ENCODE measurements around the gene COL9A2. TPM values are rescaled to one million over a fixed set of nuclear protein-coding genes. Genes with fewer than 3 reads are reported as not detected.

COL9A2 gene
- total RNA-seq, 4 donors from 2014 or later: 3.3 to 5.4 (median 3.6) TPM

DNA sequence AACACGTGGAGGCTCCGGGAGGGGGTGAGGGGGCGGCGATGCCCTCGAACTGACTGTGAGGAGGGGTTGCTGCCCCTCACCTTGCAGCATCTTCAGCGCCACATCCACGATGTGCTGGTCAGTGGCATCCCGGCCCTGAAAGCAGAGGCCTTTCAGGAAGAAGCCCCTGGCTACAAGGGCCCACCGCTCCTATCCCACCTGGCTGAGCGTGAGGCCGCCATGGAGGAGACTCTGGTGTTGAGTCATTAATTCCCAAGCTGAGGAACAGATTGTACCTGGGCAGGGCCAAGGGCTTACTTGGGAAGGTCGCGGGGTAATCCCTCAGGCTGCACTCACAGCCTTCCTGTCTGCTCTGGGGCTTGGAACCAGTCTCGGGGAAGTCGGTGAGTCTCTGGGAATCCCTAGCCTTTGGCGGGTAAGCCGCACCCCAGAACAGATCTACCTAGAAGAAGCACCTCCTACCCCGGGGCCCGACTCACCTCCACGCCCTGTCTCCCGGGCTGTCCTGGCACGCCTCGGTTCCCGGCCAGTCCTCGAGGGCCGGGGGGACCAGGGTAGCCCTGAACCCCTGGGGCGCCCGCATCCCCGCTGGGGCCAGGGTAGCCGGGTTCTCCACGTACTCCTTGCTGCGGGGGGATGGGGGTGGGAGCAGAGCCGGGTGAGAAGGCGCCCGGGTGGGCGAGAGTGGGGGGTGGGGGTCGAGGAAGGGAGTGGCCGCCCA lies 13.9 kb downstream of the COL9A2 start:
- H3K27me3 ChIP-seq: peaks cover 10% of the 10 kb centered on the region
- H3K36me3 ChIP-seq: no peaks in the 10 kb centered on the region
- H3K27ac ChIP-seq: no peak overlapping the region
- no peak for TF ChIP-seq POLR2A (IDR thresholded peaks at IDR 0.05)
- no peaks in the 10 kb centered on the region for H3K9me3 ChIP-seq
- DNase-seq (ENCODE audit: low spot score in 2 of 2): peak in 1 of 2 donors; percentile 69
- H3K4me1 ChIP-seq: peaks cover 3% of the 10 kb centered on the region
- 30% methylated on average over 12 of the region's 38 CpGs for WGBS
- peak overlapping the region; percentile 18 for H3K4me3 ChIP-seq

DNA sequence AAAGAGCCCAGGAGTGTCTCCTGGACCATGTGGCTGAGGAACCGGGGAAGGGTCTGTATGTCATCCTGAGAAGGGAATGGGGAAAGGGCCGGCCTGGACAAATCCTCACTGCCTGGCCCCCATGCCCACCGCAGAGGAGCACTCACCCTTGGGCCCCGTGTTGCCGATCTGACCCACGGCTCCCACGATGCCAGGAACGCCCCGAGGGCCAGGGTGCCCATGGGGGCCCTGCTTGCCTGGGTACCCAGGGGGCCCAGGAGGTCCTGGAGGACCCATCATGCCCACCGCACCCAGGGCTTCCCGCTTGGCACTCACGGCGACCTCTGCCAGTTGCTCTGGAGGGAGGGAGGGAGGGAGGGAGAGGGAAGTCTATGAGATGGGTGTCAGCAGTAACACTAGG lies 14.6 kb downstream of the COL9A2 start:
- WGBS: 85% methylated on average over 7 of the region's 13 CpGs
- H3K4me1 ChIP-seq: peaks cover 3% of the 10 kb centered on the region
- H3K4me3 ChIP-seq: no peak overlapping the region
- no peaks in the 10 kb centered on the region for H3K9me3 ChIP-seq
- peaks cover 10% of the 10 kb centered on the region for H3K27me3 ChIP-seq
- TF ChIP-seq POLR2AphosphoS5 (IDR thresholded peaks at IDR 0.05): no peak
- TF ChIP-seq, protein P1, sequence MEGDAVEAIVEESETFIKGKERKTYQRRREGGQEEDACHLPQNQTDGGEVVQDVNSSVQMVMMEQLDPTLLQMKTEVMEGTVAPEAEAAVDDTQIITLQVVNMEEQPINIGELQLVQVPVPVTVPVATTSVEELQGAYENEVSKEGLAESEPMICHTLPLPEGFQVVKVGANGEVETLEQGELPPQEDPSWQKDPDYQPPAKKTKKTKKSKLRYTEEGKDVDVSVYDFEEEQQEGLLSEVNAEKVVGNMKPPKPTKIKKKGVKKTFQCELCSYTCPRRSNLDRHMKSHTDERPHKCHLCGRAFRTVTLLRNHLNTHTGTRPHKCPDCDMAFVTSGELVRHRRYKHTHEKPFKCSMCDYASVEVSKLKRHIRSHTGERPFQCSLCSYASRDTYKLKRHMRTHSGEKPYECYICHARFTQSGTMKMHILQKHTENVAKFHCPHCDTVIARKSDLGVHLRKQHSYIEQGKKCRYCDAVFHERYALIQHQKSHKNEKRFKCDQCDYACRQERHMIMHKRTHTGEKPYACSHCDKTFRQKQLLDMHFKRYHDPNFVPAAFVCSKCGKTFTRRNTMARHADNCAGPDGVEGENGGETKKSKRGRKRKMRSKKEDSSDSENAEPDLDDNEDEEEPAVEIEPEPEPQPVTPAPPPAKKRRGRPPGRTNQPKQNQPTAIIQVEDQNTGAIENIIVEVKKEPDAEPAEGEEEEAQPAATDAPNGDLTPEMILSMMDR (IDR thresholded peaks at IDR 0.05): no peak
- TF ChIP-seq POLR2A (IDR thresholded peaks at IDR 0.05): no peak
- no peak for TF ChIP-seq EP300 (IDR thresholded peaks at IDR 0.05)
- no peaks in the 10 kb centered on the region for H3K36me3 ChIP-seq
- no peak overlapping the region for H3K27ac ChIP-seq
- DNase-seq (ENCODE audit: low spot score in 2 of 2): peak in 1 of 2 donors; percentile 59

DNA sequence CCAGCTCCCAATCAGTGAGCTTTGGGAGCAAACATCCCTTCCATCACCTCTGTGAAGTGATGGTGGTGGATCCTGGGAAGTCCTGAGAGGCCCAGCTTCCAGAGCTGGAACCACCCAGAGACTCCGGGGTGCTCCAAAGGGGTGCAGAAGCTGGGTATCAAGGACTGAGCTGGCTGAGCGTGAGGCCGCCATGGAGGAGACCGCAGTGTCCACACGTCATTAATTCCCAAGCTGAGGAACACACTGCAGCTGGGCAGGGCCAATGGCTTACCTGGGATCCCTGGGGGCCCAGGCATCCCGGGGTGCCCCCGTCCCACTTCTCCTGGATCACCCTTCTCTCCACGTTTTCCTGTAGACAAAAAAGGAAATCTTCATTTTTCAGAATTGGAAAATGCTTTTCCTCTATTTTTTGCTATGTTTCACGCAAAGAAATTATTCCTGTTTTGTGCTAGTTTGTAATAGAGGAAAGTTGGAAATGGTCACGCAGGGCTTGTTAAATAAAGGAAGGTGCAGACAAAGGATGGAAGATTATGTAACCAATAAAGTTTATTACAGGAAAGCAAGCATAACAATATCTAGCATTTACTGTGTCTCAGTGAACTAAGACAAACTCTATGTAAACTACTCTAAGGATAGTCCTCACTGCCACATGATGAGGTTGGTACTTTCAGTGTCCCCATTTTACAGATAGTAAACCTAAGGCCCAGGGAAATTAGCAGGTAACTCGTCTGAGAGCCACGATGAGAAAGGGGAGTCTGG lies 15.4 kb downstream of the COL9A2 start:
- no peak overlapping the region for H3K27ac ChIP-seq
- DNase-seq (ENCODE audit: low spot score in 2 of 2): peak in 1 of 2 donors; percentile 48
- H3K4me1 ChIP-seq: peaks cover 3% of the 10 kb centered on the region
- H3K36me3 ChIP-seq: no peaks in the 10 kb centered on the region
- peaks cover 10% of the 10 kb centered on the region for H3K27me3 ChIP-seq
- H3K9me3 ChIP-seq: no peaks in the 10 kb centered on the region
- H3K4me3 ChIP-seq: no peak overlapping the region
- WGBS: 91% methylated on average over 12 of the region's 12 CpGs
- TF ChIP-seq POLR2A (IDR thresholded peaks at IDR 0.05) (no peak), EP300 (IDR thresholded peaks at IDR 0.05) (no peak), POLR2AphosphoS5 (IDR thresholded peaks at IDR 0.05) (no peak)
- TF ChIP-seq, protein P1 (IDR thresholded peaks at IDR 0.05): no peak

DNA sequence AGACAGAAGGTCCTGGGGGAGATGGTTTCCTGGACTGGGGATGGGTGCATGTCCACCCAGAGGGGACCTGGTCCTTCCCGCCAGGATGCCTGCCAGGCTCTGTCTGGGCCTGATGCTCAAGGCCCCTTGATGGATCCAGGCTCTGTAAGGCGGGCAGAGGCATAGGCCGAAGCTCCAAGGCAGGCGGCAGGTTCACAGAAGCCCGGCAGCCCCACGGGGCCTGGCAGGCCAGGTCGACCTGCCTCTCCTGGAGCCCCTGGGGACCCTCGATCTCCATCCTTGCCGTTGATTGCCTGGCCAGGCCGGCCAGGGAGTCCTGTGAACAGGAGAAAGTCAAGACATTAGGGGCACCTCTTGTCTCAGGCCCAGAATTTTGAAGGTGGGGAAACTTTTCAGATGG lies 16.0 kb downstream of the COL9A2 start:
- Histone ChIP-seq H3K27me3 (peaks cover 10% of the 10 kb centered on the region), H3K4me3 (no peak overlapping the region), H3K4me1 (peaks cover 3% of the 10 kb centered on the region), H3K9me3 (no peaks in the 10 kb centered on the region), H3K36me3 (no peaks in the 10 kb centered on the region), H3K27ac (no peak overlapping the region)
- no peak for TF ChIP-seq POLR2AphosphoS5 (IDR thresholded peaks at IDR 0.05)
- TF ChIP-seq POLR2A (IDR thresholded peaks at IDR 0.05): no peak
- TF ChIP-seq, protein P1 (IDR thresholded peaks at IDR 0.05): no peak
- TF ChIP-seq EP300 (IDR thresholded peaks at IDR 0.05): no peak
- WGBS: 93% methylated on average over 3 of the region's 10 CpGs
- DNase-seq (ENCODE audit: low spot score in 2 of 2): peak in 1 of 2 donors; percentile 58

DNA sequence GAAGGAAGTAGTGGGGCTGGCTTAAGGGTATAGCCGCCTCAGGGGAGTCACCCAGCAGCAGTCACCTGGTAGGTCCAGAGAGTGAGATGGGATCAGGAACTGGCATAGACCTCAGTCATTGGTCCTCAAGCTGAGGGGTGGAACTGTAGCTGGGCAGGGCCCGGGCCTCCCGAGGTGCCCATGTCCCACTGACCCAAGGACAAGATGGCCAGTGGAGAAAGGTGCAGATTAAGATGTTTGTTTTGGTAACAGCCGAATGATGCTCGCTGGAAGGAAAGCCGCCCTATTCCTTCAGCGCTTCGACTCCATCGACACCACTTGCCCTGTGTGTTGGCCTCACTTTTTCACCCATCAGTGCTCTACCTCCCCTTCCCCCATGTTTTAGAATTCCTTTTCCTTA lies 16.4 kb downstream of the COL9A2 start:
- no peak overlapping the region for H3K27ac ChIP-seq
- TF ChIP-seq EP300 (IDR thresholded peaks at IDR 0.05) (no peak), POLR2A (IDR thresholded peaks at IDR 0.05) (no peak), POLR2AphosphoS5 (IDR thresholded peaks at IDR 0.05) (no peak)
- TF ChIP-seq, protein P1 (IDR thresholded peaks at IDR 0.05): no peak
- H3K9me3 ChIP-seq: no peaks in the 10 kb centered on the region
- H3K4me3 ChIP-seq: no peak overlapping the region
- WGBS: 93% methylated on average over 9 of the region's 9 CpGs
- peaks cover 10% of the 10 kb centered on the region for H3K27me3 ChIP-seq
- DNase-seq (ENCODE audit: low spot score in 2 of 2): peak in 1 of 2 donors; percentile 50
- peaks cover 3% of the 10 kb centered on the region for H3K4me1 ChIP-seq
- H3K36me3 ChIP-seq: no peaks in the 10 kb centered on the region

All from suprapubic skin (tissue), 4 donors.